Left ventricle myocardium superior (tissue), 1 donor: ENCODE measurements around the gene STUB1. TPM values are rescaled to one million over a fixed set of nuclear protein-coding genes. Genes with fewer than 3 reads are reported as not detected.

Source experiments
- ATAC-seq: fragments of 200-7000 bp; cut with Tn5 transposase; one replicate; pipeline ENCODE4 v1.9.1; 2020; ENCODE audit warnings: mild to moderate bottlenecking, moderate library complexity
- DNase-seq: peaks from one replicate; pipeline ENCODE4 v3.0.0-alpha.2; 2020
- intact Hi-C: fragments of 100-400 bp; cut with micrococcal nuclease; formaldehyde crosslinking; loops from one replicate; pipeline ENCODE4 v1.11.0; 2022
- total RNA-seq: library from RNA; stranded (reverse); fragmentation: NEBNext Ultra II Directional; extraction: Animal tissue kit (Norgen Biotek cat#: 25700); gene quantifications from one replicate; pipeline ENCODE4 v1.2.1, GENCODE V29; 2021
- donor health status: DM: no; HTN: yes; CAD: no; lungs with severe emphysema.

STUB1 gene
- total RNA-seq, 1 donor from 2014 or later, result 144 TPM

- peak; percentile 76 for DNase-seq
- intact Hi-C loops, result no loop called here
- peak; percentile 49 for ATAC-seq
Measured at GRCh38 chr16:728131-728889, 48.1 kb downstream of the STUB1 start.

- intact Hi-C loops, result no loop called here
- DNase-seq, result no peak
- no peak for ATAC-seq
Measured at GRCh38 chr16:728890-729744, 48.9 kb downstream of the STUB1 start.

- no peak for ATAC-seq
- DNase-seq, result no peak
- intact Hi-C loops, result no loop called here
Measured at GRCh38 chr16:729768-730665, 49.8 kb downstream of the STUB1 start.

GRCh38 chr16:730666-731509 is 50.7 kb downstream of the STUB1 start:
- ATAC-seq, result no peak
- no peak for DNase-seq
- intact Hi-C loops, result no loop called here

- intact Hi-C loops, result no loop called here
- ATAC-seq (no peak), DNase-seq (no peak)
Measured at GRCh38 chr16:732332-732731, 52.1 kb downstream of the STUB1 start.

Other genes starting within 250 kb of the STUB1 start
- 17.8 TPM for gene CAPN15, start 152.7 kb upstream of the STUB1 start, total RNA-seq
- gene PRR35, start 120.0 kb upstream of the STUB1 start, total RNA-seq, result not detected
- 0.52 TPM for gene NHLRC4, start 113.4 kb upstream of the STUB1 start, total RNA-seq
- gene PIGQ, start 110.4 kb upstream of the STUB1 start, total RNA-seq, result 16.9 TPM
- gene RAB40C, start 90.3 kb upstream of the STUB1 start, total RNA-seq, result 11.4 TPM
- gene WFIKKN1, start 49.4 kb upstream of the STUB1 start, total RNA-seq, result 0.10 TPM
- 62.2 TPM for gene METTL26, start 44.1 kb upstream of the STUB1 start, total RNA-seq
- gene MCRIP2, start 38.6 kb upstream of the STUB1 start, total RNA-seq, result 187 TPM
- 10.9 TPM for gene WDR90, start 31.0 kb upstream of the STUB1 start, total RNA-seq
- gene RHOT2, start 12.3 kb upstream of the STUB1 start, total RNA-seq, result 88.8 TPM
- gene RHBDL1, start 4.7 kb upstream of the STUB1 start, total RNA-seq, result 1.9 TPM
- gene JMJD8, start 3.9 kb downstream of the STUB1 start, total RNA-seq, result 49.0 TPM
- gene WDR24, start 10.0 kb downstream of the STUB1 start, total RNA-seq, result 8.3 TPM
- 0.99 TPM for gene FBXL16, start 25.4 kb downstream of the STUB1 start, total RNA-seq
- gene METRN, start 34.7 kb downstream of the STUB1 start, total RNA-seq, result 57.9 TPM
- 31.2 TPM for gene ANTKMT, start 40.7 kb downstream of the STUB1 start, total RNA-seq
- gene CCDC78, start 46.0 kb downstream of the STUB1 start, total RNA-seq, result 0.50 TPM
- gene HAGHL, start 46.7 kb downstream of the STUB1 start, total RNA-seq, result 13.6 TPM
- gene CIAO3, start 60.6 kb downstream of the STUB1 start, total RNA-seq, result 34.5 TPM
- gene MSLN, start 80.3 kb downstream of the STUB1 start, total RNA-seq, result 4.6 TPM
- gene RPUSD1, start 108.0 kb downstream of the STUB1 start, total RNA-seq, result 8.7 TPM
- 6.6 TPM for gene CHTF18, start 108.2 kb downstream of the STUB1 start, total RNA-seq
- not detected for gene GNG13, start 120.3 kb downstream of the STUB1 start, total RNA-seq